ENCODE measurements around the gene CANT1.

The CANT1 gene

DNA sequence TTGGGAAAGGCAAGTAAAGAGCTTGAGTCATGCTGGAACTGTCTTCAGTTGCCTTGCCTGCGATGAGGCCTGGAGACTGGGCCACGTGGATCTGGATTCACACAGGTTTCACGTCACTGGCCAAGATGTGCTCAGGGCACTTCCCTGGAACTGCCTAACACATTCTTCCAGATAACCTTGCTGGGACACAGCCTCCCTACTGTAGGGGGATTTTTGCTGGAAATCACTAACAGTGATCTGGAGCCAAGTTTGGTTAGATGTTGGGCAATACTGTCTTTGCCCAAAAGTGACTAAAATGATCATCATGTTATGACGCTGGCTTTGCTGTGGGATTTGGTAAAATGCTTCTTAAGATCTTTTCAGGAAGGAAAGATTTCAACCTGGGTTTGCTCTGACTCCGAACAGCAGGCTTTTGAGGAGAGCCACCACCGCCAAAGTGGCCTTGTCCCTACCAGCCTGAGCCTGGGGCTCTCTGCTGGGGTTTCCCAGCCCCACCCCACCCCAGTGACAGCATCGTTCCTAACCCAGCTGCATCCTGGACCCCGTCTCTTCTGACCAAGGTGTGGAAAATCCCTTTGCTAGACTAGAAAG, 29.1 kb upstream of the CANT1 start:
- DNase-seq (ENCODE audit: extremely low read depth, low read depth) = no peak
- no peak overlapping the region for H3K4me3 ChIP-seq (replicated peaks; ENCODE audit: low read depth, low read length)
- TF ChIP-seq, protein P1, sequence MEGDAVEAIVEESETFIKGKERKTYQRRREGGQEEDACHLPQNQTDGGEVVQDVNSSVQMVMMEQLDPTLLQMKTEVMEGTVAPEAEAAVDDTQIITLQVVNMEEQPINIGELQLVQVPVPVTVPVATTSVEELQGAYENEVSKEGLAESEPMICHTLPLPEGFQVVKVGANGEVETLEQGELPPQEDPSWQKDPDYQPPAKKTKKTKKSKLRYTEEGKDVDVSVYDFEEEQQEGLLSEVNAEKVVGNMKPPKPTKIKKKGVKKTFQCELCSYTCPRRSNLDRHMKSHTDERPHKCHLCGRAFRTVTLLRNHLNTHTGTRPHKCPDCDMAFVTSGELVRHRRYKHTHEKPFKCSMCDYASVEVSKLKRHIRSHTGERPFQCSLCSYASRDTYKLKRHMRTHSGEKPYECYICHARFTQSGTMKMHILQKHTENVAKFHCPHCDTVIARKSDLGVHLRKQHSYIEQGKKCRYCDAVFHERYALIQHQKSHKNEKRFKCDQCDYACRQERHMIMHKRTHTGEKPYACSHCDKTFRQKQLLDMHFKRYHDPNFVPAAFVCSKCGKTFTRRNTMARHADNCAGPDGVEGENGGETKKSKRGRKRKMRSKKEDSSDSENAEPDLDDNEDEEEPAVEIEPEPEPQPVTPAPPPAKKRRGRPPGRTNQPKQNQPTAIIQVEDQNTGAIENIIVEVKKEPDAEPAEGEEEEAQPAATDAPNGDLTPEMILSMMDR (IDR thresholded peaks at IDR 0.05; ENCODE audit: low read depth, low read length, missing control alignments) = no peak

DNA sequence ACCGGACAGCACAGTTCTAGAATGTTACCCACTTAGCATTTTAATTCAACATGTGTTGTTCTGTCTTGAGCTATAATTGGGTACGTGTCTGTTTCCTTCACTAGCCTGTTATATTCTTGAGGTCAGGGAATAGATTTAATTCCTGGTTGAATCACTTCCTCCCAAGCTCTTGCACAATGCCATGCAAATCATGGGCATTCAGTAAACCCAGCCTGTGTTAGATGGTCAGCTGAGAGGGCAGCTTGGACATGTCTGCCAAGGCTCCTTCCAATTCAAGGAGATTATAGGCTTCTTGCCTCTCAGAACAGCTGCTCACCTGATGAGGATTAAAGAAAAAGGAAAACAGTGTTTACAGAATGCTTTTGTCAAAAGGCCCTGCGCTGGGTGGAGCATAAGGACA, 27.0 kb upstream of the CANT1 start:
- TF ChIP-seq, protein P1 (IDR thresholded peaks at IDR 0.05; ENCODE audit: low read depth, low read length, missing control alignments) = no peak
- peak; percentile 76 for DNase-seq (ENCODE audit: extremely low read depth, low read depth)
- no peak overlapping the region for H3K4me3 ChIP-seq (replicated peaks; ENCODE audit: low read depth, low read length)

DNA sequence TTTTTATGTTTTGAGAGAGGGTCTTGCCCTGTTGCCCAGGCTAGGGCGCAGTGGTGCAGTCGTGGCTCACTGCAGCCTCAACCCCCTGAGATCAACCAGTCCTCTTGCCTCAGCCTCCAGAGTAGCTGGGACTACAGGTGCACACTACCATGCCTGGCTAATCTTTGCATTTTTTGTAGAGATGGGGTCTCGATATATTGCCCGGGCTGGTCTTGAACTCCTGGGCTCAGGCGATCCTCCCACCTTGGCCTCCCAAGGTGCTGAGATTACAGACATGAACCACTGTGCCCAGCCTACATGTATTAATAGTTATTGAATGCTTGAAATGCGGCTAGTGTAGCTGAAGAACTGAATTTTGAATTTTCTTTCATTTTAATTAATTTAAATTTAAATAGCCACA, 26.6 kb upstream of the CANT1 start:
- H3K4me3 ChIP-seq (replicated peaks; ENCODE audit: low read depth, low read length) = no peak overlapping the region
- TF ChIP-seq, protein P1 (IDR thresholded peaks at IDR 0.05; ENCODE audit: low read depth, low read length, missing control alignments) = no peak
- DNase-seq (ENCODE audit: extremely low read depth, low read depth) = no peak

DNA sequence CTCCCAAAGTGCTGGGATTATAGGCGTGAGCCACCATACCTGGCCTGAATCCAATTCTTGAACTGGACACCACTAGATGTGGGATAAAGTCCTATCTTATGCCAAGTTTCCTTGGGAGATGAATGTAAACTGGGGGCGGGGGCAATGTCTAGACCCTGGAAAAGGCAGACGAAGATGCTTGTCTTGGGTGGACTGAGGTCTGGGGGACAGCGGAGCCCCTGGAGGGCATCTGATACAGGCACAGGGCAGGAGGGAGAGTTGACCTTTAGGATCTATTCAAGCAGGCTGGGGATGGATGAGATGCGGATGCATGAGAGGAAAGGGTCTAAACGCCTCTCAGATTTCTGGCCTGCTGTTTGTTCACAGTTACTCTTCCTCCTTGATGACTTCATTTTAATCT, 26.1 kb upstream of the CANT1 start:
- no peak overlapping the region for H3K4me3 ChIP-seq (replicated peaks; ENCODE audit: low read depth, low read length)
- TF ChIP-seq, protein P1 (IDR thresholded peaks at IDR 0.05; ENCODE audit: low read depth, low read length, missing control alignments) = no peak
- no peak for DNase-seq (ENCODE audit: extremely low read depth, low read depth)

DNA sequence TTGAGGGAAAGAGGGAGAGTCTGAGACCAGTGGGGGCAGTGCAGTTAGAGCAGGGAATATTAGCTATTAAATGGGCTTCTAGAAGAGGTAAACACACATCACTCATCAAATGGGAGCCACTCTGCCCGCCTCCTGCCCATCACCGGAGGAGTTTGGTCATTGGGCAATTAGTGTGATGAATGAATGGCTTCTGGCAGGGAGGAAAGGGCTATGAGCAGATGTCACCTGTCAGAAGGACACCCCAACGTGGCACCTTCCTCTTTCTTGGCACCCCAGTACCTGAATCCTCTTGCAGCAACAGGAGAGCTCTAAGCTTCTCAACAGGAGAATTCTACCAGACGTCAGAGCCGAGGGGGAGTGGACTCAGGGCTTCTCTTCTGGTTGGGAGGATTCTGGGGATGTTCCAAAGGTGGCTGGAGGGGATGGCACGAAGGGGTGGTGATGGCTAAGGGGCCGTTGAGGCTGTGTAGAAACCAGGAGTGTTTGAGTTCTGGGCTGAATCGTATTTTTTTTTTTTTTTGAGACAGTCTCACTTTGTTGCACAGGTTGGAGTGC, 25.4 kb upstream of the CANT1 start:
- TF ChIP-seq, protein P1 (IDR thresholded peaks at IDR 0.05; ENCODE audit: low read depth, low read length, missing control alignments) = no peak
- no peak overlapping the region for H3K4me3 ChIP-seq (replicated peaks; ENCODE audit: low read depth, low read length)
- no peak for DNase-seq (ENCODE audit: extremely low read depth, low read depth)

DNA sequence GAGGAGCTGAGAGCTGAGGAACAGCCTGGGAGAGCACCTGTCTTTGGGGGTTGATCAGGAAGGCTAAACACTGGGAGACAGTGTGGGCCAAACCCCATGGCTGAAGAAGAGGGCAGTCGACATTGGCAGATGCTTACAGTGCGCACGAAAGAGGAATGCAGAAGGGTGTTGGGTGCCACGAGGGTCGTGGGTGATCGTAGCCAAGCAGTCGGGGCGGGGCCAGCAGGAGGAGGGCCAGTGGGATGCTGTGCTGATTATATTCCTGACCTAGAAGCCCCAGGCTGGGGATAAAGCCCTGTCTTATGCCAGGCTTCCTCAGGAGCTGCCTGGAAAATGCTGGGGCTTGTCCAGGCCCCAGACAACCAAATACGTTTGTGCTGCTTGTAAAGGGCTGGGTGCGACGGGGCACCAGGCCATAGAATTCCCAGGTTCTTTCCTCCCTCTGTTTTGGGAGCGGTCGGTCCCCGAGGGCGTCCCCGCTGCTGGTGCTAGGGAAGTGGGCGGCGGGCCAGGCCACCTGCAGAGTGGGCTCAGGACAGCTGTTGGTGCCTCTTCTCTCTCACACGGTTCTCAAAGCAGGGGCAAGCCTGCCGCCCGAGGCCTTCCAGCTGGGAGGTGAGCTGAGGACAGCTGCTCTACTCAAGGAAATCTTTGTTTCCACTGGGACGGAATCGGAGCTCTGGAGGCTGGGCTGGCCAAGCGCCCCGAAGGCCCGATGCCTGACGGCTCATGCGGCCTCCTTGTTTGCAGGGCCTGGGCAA, 24.4 kb upstream of the CANT1 start:
- no peak overlapping the region for H3K4me3 ChIP-seq (replicated peaks; ENCODE audit: low read depth, low read length)

More for the DNA sequence above, 24.4 kb upstream of the CANT1 start:
- TF ChIP-seq, protein P1 (IDR thresholded peaks at IDR 0.05; ENCODE audit: low read depth, low read length, missing control alignments) = no peak
- DNase-seq (ENCODE audit: extremely low read depth, low read depth) = no peak
